ENCODE data around the gene VAC14.

VAC14 gene

GRCh38 chr16:70665113-70665694 is 135.8 kb downstream of the VAC14 start:
- DNase-seq: no peak
- no peaks in the 10 kb centered on the region for H3K9me3 Mint-ChIP-seq
- no peaks in the 10 kb centered on the region for H3K27me3 Mint-ChIP-seq
- no peaks in the 10 kb centered on the region for H3K4me1 Mint-ChIP-seq (ENCODE audit: low read depth)
- H3K27ac Mint-ChIP-seq: no peak overlapping the region
- no peak overlapping the region for H3K4me3 Mint-ChIP-seq
- H3K36me3 Mint-ChIP-seq (ENCODE audit: low read depth): peaks cover 3% of the 10 kb centered on the region

GRCh38 chr16:70664325-70665112 is 136.4 kb downstream of the VAC14 start:
- Mint-ChIP-seq H3K36me3 (ENCODE audit: low read depth) (peaks cover 3% of the 10 kb centered on the region), H3K4me3 (no peak overlapping the region), H3K9me3 (no peaks in the 10 kb centered on the region), H3K27me3 (no peaks in the 10 kb centered on the region), H3K4me1 (ENCODE audit: low read depth) (no peaks in the 10 kb centered on the region), H3K27ac (no peak overlapping the region)
- DNase-seq: no peak

DNA sequence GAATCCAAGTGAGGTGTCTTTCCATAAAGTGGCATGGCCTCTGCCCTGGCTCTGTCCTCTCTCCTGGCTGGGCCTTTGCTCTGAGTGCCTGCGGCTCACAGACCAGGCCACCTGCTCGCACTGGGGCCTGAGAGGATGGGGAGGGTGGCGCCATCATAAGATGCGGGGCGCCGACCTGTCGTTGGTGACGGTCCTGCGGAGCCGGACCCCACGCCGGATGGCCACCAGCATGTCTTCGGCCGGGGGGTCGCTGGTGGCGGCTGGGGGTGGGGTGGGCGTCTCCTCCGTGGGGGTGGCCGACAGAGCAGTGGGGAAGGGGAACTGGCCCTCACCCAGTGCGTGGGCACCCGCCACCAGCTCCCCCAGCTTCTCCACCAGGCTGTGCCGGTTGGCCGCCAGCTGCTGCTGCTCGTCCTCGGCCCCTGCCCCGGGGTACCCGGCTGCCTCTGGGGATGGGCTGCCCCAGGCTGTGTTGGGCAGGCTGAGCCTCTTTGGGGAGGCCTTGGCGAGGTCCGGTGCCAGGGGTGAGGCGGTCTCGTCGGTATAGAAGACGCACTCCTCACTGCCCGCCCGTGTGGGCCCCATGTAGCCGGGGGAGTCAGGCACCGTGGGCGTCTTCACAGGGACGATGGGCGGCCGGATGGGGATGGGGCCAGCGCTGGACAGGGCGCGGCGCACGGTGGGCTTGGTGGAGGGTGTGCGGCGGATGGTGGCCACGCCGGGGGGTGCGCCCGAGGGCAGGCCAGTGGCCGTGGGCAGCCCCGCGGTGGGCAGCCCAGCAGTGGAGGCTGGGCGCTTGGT is 137.2 kb downstream of the VAC14 start:
- H3K27ac Mint-ChIP-seq: no peak overlapping the region
- no peaks in the 10 kb centered on the region for H3K9me3 Mint-ChIP-seq
- DNase-seq: no peak
- H3K27me3 Mint-ChIP-seq: no peaks in the 10 kb centered on the region
- H3K4me3 Mint-ChIP-seq: no peak overlapping the region
- H3K36me3 Mint-ChIP-seq (ENCODE audit: low read depth): peaks cover 2% of the 10 kb centered on the region
- H3K4me1 Mint-ChIP-seq (ENCODE audit: low read depth): no peaks in the 10 kb centered on the region

GRCh38 chr16:70662991-70663523 is 137.9 kb downstream of the VAC14 start:
- Mint-ChIP-seq H3K4me3 (no peak overlapping the region), H3K36me3 (ENCODE audit: low read depth) (peaks cover 2% of the 10 kb centered on the region), H3K27me3 (no peaks in the 10 kb centered on the region), H3K4me1 (ENCODE audit: low read depth) (no peaks in the 10 kb centered on the region), H3K9me3 (no peaks in the 10 kb centered on the region), H3K27ac (no peak overlapping the region)
- DNase-seq: no peak

GRCh38 chr16:70661918-70662641 is 138.9 kb downstream of the VAC14 start:
- no peak overlapping the region for H3K27ac Mint-ChIP-seq
- H3K4me3 Mint-ChIP-seq: no peak overlapping the region
- no peak for DNase-seq
- H3K27me3 Mint-ChIP-seq: no peaks in the 10 kb centered on the region
- no peaks in the 10 kb centered on the region for H3K4me1 Mint-ChIP-seq (ENCODE audit: low read depth)
- H3K36me3 Mint-ChIP-seq (ENCODE audit: low read depth): peaks cover 2% of the 10 kb centered on the region
- no peaks in the 10 kb centered on the region for H3K9me3 Mint-ChIP-seq

DNA sequence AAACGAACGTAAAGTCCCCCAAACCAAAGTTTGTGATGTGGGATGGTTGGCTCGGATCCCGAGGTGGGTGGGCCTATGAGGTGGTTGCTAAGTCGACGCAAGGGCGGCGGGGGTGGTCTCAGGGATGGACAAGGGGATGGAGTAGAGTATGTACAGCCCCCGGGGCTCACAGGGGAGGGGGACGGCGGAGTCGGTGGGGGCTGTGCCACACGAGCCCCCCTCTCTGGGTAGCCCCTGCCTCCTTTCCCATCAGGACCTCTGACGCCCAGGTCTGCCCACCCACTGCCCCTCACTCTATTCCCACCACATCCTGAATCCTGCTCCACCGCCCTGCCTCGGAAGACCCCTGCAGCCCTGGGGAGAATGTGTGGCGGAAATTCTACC is 139.4 kb downstream of the VAC14 start:
- no peak overlapping the region for H3K27ac Mint-ChIP-seq
- no peaks in the 10 kb centered on the region for H3K27me3 Mint-ChIP-seq
- no peak for DNase-seq
- no peaks in the 10 kb centered on the region for H3K9me3 Mint-ChIP-seq
- H3K36me3 Mint-ChIP-seq (ENCODE audit: low read depth): peaks cover 2% of the 10 kb centered on the region
- H3K4me1 Mint-ChIP-seq (ENCODE audit: low read depth): no peaks in the 10 kb centered on the region
- no peak overlapping the region for H3K4me3 Mint-ChIP-seq

DNA sequence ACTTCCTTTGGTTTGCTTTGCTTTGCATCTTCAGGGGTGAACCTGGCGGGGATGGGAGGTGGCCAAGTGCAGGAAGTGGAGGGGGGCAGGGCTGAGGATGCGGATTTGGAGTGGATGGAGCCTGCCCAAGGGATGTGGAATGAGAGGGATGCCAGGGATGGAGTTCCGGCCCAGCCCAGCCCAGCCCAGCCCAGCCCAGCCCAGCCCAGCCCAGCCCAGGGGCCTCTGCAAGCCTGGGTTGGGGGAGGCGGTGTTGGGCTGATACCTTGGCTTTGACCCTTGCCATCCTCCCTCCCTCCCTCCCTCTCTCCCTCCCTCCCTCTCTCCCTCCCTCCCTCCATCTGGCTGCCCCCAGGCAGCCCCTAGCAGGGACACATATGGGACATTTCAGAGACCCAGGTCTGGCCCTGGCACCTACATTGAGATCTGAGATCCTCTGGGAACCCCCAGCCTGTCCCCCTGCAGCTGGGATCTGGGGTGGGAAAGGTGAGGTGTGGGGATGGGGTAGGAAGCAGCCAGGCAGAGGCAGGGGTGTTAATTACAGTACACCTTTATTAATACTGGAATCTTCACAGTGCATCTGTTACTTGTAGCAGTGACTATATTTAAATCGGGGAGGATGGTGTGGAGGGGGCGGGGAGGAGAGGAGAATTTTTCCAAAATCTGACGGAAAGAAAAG is 140.1 kb downstream of the VAC14 start:
- Mint-ChIP-seq H3K27ac (no peak overlapping the region), H3K27me3 (no peaks in the 10 kb centered on the region), H3K4me1 (ENCODE audit: low read depth) (no peaks in the 10 kb centered on the region), H3K9me3 (no peaks in the 10 kb centered on the region), H3K4me3 (no peak overlapping the region), H3K36me3 (ENCODE audit: low read depth) (peaks cover under 1% of the 10 kb centered on the region)
- DNase-seq: no peak

DNA sequence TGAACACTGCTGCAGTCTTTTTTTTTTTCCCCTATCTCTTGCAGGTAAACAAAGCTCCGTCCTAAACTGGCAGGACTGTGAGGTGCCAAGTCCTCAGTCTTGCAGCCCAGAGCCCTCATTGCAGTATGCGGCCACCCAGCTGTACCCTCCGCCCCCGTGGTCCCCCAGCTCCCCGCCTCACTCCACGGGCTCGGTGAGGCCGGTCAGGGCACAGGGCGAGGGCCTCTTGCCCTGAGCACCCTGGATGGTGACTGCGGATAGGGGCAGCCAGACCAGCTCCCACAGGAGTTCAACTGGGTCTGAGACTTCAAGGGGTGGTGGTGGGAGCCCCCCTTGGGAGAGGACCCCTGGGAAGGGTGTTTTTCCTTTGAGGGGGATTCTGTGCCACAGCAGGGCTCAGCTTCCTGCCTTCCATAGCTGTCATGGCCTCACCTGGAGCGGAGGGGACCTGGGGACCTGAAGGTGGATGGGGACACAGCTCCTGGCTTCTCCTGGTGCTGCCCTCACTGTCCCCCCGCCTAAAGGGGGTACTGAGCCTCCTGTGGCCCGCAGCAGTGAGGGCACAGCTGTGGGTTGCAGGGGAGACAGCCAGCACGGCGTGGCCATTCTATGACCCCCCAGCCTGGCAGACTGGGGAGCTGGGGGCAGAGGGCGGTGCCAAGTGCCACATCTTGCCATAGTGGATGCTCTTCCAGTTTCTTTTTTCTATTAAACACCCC is 140.8 kb downstream of the VAC14 start:
- Mint-ChIP-seq H3K4me1 (ENCODE audit: low read depth) (no peaks in the 10 kb centered on the region), H3K36me3 (ENCODE audit: low read depth) (no peaks in the 10 kb centered on the region), H3K9me3 (no peaks in the 10 kb centered on the region), H3K27me3 (no peaks in the 10 kb centered on the region), H3K4me3 (no peak overlapping the region), H3K27ac (no peak overlapping the region)
- no peak for DNase-seq

- no peaks in the 10 kb centered on the region for H3K36me3 Mint-ChIP-seq (ENCODE audit: low read depth)
- no peak for DNase-seq
- no peak overlapping the region for H3K4me3 Mint-ChIP-seq
- no peaks in the 10 kb centered on the region for H3K9me3 Mint-ChIP-seq
- no peaks in the 10 kb centered on the region for H3K27me3 Mint-ChIP-seq
- H3K4me1 Mint-ChIP-seq (ENCODE audit: low read depth): no peaks in the 10 kb centered on the region
- no peak overlapping the region for H3K27ac Mint-ChIP-seq
Measured at GRCh38 chr16:70659546-70659945, 141.4 kb downstream of the VAC14 start.

- Mint-ChIP-seq H3K9me3 (no peaks in the 10 kb centered on the region), H3K4me3 (no peak overlapping the region), H3K27me3 (no peaks in the 10 kb centered on the region), H3K4me1 (ENCODE audit: low read depth) (peaks cover 2% of the 10 kb centered on the region), H3K36me3 (ENCODE audit: low read depth) (no peaks in the 10 kb centered on the region), H3K27ac (no peak overlapping the region)
- no peak for DNase-seq
Measured at GRCh38 chr16:70658921-70659320, 142.0 kb downstream of the VAC14 start.

DNA sequence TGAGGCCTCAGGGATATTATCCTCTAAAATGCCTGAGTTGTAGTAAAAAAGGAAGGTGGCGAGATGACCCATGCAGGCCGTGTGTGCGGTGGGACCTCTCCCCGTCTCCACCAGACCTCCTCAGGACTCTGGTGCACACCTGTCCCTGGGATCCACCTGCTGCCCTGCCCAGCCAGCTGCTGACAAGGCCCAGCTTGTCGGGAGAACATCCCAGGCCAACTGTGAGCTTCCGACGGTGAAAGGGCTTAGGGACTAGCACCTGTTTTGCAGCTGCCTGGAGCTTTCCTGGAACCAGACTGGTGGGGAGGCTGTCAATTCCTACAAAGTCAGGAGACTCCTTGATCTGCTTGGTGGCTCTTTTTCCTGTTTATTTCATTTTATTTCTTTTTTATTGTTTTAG is 143.0 kb downstream of the VAC14 start:
- H3K36me3 Mint-ChIP-seq (ENCODE audit: low read depth): no peaks in the 10 kb centered on the region
- peaks cover 5% of the 10 kb centered on the region for H3K4me1 Mint-ChIP-seq (ENCODE audit: low read depth)
- H3K9me3 Mint-ChIP-seq: no peaks in the 10 kb centered on the region
- H3K4me3 Mint-ChIP-seq: no peak overlapping the region
- no peaks in the 10 kb centered on the region for H3K27me3 Mint-ChIP-seq
- H3K27ac Mint-ChIP-seq: no peak overlapping the region
- DNase-seq: no peak

DNA sequence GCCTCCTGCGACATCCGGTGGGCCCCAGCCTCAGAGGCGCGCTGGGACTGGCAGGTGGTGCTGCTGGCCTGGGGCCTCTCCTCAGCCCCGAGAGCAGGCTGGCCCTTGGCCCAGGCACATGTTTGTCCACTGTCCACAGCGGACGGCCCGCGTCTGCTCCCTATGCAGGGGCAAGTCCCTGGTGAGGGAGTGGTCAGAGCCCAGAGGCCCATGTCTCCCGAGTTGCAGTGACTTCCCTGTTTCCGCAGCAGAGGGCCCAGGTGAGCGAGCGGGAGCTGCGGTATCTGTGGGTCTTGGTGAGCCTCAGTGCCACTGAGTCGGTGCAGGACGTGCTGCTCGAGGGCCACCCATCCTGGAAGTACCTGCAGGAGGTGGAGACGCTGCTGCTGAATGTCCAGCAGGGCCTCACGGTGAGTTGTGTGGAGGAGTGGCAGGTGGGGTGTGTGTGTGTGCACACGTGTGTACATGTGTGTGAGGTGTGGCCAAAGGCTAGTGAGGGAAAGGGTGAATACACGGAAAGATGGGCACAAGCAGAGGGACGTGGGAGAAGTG is 144.2 kb downstream of the VAC14 start:
- DNase-seq: no peak
- no peaks in the 10 kb centered on the region for H3K9me3 Mint-ChIP-seq
- no peaks in the 10 kb centered on the region for H3K36me3 Mint-ChIP-seq (ENCODE audit: low read depth)
- H3K4me3 Mint-ChIP-seq: no peak overlapping the region
- peaks cover 5% of the 10 kb centered on the region for H3K4me1 Mint-ChIP-seq (ENCODE audit: low read depth)
- no peaks in the 10 kb centered on the region for H3K27me3 Mint-ChIP-seq
- H3K27ac Mint-ChIP-seq: no peak overlapping the region

GRCh38 chr16:70656065-70656711 is 144.8 kb downstream of the VAC14 start:
- H3K27me3 Mint-ChIP-seq: no peaks in the 10 kb centered on the region
- H3K9me3 Mint-ChIP-seq: no peaks in the 10 kb centered on the region
- no peaks in the 10 kb centered on the region for H3K36me3 Mint-ChIP-seq (ENCODE audit: low read depth)
- H3K27ac Mint-ChIP-seq: no peak overlapping the region
- H3K4me3 Mint-ChIP-seq: no peak overlapping the region
- no peak for DNase-seq
- H3K4me1 Mint-ChIP-seq (ENCODE audit: low read depth): peaks cover 5% of the 10 kb centered on the region
